Uterus (tissue), 2 donors: Measurements from ENCODE around the gene PTEN.

ENCODE experiments used
- POLR2A ChIP-seq, 2 donors: fragments of 450-650 bp; IDR thresholded peaks; one replicate each; pipeline ENCODE4 v1.6.1; 2016; ENCODE audit warnings: antibody characterized with exemption in 2 of 2, mild to moderate bottlenecking in 1 of 2, moderate library complexity in 1 of 2
- TF ChIP-seq, protein P1 (sequence below), 4 experiments: fragments of 200-600 bp in 2 of 4; fragments of 450-650 bp in 2 of 4; sonication (generic) in 2 of 4; IDR thresholded peaks; one replicate each; pipeline ENCODE4 v1.5.1; 2016 to 2019; ENCODE audit warnings: antibody characterized with exemption in 4 of 4, mild to moderate bottlenecking in 2 of 4, moderate library complexity in 1 of 4

DNA sequence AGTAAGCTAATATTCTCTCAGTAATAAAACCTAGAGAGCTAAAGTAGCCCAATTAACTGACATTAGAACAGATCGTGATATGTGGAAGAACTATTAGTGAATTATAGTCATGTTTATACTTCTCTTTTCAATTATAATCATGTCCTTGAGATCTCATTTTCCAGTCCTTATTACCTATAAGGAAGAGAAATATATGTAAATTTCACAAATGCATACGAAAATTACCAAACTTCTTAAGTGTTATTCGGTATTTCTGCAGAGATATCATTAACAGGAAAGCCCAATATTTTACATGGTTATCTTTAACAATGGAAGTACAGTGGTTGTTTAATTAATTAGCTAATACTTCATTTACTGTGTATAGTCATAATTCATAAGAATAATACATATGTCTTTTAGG, 110.7 kb downstream of the PTEN start:
- TF ChIP-seq, protein P1, sequence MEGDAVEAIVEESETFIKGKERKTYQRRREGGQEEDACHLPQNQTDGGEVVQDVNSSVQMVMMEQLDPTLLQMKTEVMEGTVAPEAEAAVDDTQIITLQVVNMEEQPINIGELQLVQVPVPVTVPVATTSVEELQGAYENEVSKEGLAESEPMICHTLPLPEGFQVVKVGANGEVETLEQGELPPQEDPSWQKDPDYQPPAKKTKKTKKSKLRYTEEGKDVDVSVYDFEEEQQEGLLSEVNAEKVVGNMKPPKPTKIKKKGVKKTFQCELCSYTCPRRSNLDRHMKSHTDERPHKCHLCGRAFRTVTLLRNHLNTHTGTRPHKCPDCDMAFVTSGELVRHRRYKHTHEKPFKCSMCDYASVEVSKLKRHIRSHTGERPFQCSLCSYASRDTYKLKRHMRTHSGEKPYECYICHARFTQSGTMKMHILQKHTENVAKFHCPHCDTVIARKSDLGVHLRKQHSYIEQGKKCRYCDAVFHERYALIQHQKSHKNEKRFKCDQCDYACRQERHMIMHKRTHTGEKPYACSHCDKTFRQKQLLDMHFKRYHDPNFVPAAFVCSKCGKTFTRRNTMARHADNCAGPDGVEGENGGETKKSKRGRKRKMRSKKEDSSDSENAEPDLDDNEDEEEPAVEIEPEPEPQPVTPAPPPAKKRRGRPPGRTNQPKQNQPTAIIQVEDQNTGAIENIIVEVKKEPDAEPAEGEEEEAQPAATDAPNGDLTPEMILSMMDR (IDR thresholded peaks at IDR 0.05) = no peak
- no peak for TF ChIP-seq POLR2A (IDR thresholded peaks at IDR 0.05)
